Raji (cell line): ENCODE data around the gene MAF.

ENCODE experiments used
- POLR2A ChIP-seq: IDR thresholded peaks from 2 replicates; pipeline ENCODE4 v1.6.1; 2011; ENCODE audit warnings: low read depth, low read length, control low read depth; ENCODE audit not compliant: insufficient read depth

The MAF gene

DNA sequence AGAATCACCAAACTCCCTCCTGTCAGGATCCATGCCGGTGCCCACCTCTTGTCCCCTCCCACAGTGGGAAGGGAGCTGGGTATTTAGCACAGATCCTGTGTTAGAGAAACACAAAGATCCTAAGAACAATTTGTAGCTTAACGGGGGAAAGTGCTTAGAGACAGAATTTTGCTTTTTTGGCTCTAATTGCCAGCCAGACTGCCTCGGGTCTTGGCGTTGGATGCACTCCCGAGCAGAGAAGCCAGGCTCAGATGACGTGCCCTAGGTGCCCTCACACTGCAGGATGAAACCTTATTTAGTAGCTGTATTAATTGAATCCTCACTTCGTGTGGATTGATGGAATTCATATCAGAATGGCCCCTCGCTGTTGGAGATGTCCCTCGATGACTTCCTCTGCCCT is 22.5 kb upstream of the MAF start:
- no peak for TF ChIP-seq POLR2A

GRCh38 chr16:79621027-79621426 is 20.5 kb upstream of the MAF start:
- no peak for TF ChIP-seq POLR2A

DNA sequence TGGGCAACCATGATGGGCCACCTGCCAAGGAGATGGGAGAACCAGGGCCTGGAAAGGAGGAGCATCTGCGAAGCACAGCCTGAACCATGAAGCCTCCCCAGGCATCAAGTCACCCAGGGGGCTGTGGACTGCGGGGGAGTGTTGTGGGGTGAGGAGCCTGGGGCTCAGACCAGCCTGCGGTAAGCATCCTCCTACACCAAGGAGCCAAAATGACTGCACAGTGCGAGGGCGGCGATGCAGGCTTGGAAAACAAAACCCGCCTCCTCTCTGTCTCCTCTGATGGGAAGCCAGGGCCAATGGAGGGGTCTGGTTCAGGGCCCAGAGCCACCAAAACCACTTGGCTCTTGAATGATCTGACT is 18.1 kb upstream of the MAF start:
- TF ChIP-seq POLR2A, result no peak

GRCh38 chr16:79618041-79618691 is 17.6 kb upstream of the MAF start:
- no peak for TF ChIP-seq POLR2A

GRCh38 chr16:79613009-79613408 is 12.5 kb upstream of the MAF start:
- no peak for TF ChIP-seq POLR2A

GRCh38 chr16:79612207-79612606 is 11.7 kb upstream of the MAF start:
- no peak for TF ChIP-seq POLR2A

- no peak for TF ChIP-seq POLR2A
Observed at GRCh38 chr16:79610771-79611170, 10.2 kb upstream of the MAF start.

- TF ChIP-seq POLR2A, result no peak
Observed at GRCh38 chr16:79609861-79610260, 9.3 kb upstream of the MAF start.

DNA sequence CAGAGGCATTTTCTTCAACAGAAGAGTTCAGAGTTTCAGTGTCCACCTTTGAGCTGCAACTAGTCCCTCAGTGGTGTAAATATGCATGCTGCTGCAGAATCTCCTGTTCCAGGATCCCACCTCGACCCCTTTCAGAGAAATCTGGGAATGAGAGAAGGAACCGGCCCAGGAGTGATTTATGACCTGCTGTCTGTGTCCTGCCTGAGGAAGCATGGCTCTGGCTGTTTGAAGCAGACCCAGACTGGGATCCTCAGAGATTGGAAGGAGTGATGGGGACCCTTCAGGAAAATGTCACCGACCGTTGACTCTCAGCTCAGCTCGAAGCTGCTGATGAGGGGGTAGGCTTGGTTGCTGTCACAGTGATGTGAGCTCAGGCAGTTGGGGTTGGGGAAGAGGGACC is 8.4 kb upstream of the MAF start:
- TF ChIP-seq POLR2A, result no peak

- no peak for TF ChIP-seq POLR2A
Observed at GRCh38 chr16:79607587-79607986, 7.0 kb upstream of the MAF start.

- TF ChIP-seq POLR2A, result no peak
Observed at GRCh38 chr16:79605999-79606398, 5.5 kb upstream of the MAF start.

DNA sequence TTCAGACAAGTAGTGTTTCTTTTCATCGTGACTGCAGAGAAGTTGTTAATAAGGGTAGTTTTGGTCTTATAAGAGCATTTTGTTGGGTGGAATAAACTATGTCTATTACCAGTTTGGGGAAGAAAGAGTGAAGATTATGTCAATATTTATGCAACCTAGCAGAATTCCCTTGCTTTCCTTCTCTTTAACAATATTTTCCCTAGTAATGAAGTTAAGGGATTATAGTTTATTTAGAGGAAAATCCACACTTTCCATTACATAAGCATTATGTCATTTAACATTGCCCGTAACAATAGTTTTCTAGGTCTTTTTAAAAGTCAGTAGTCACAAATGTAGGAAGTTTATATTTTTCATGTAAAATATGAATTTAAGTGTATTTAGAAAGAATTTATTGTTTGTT is 2.5 kb upstream of the MAF start:
- TF ChIP-seq POLR2A, result no peak

DNA sequence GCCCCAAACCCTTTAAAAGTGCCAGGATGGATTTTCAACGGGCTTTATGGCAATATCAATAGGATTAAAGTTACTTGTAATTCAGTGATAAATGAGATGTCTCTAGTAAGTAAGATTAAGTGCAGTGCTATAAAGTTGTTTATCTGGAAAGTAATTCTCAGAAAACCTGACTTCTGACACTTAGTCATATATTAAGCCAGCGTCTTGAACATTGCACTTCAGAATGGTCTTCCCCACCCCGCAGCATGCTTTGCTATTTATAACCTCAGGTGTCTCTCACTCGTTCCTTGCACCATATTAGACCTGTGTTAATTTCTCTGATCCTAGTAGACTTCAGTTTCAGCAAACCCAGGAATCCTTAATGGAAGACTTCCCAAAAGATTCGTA is 2.1 kb upstream of the MAF start:
- no peak for TF ChIP-seq POLR2A

DNA sequence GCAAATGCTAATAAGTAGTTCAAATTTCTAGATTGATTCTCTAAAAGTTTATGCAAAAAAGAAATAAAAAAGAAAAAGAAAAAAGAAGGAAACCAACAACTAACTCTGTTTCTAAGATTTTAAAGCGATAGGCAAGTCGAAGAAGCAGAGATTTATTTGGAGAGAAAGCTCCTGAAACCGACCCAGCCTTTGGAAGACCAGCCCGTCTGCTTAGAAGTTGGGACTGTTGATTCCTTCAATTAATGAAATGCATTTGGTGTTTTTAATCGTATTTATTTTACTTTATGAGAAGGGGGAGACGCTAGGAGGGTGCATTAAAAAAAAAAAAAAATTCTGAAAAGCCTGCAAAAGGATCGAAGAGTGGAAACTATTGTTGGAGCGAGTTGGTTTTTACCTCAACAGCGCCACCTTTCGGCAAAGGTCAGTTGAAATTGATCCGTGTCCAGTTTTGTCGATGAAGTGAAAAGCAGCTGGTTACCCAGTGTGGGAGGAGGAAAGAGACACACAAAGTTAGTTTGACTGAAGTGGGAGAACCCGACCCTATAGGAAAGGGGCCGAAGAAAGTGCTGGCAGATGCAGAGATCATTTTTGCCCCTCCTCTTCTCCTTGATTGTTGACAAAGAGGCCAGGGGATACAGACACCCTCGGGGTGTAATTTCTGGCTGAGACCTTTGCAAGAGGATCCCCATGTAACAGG is 1.5 kb upstream of the MAF start:
- TF ChIP-seq POLR2A, result no peak

DNA sequence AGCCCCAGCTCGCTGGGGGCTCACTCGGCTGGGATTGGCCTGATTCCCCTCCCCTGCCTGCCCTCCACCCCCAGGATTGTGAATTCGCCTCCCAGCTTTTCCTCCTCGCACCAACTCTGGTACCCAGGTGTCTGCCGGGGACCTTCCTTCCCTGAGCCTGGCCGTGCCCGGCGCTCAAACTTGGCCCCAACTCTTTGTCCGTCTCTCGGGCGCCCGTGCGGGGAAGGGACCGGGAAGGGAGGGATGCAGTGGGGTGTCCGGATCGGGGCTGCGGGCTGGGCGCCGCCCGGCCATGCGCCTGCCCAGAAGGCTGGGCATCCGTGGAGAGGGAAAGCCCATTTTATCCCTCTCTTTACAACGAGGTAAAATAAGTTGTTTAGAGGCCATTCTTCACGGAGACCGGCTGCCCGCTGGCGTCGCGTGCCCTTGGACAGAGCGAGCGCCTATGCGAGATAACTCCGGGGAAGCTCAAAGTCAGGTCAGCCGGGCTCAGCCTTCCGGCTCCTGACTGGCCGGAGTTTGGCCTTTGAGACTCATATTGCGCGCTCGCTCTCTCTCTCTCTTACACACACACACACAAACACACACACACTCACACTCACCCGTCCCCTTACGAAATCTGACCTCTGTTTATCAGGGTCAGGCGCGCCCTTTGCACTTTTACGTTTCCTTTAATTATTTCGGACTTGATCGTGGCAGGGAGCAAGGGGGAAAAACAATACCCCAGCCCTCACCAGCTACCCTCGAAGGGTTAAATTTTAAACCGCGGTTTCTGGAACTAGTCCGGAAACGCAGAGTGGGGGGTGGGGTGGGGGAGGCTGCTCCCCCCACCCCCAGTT is 774 bp upstream of the MAF start:
- no peak for TF ChIP-seq POLR2A
